ENCODE data around the gene BUB1B. TPM values are rescaled to one million over a fixed set of nuclear protein-coding genes. Genes with fewer than 3 reads are reported as not detected.
"Not testable (repeated sequence)": the region's sequence is repeated elsewhere in the genome, so short reads cannot be mapped to it uniquely, and the experiment has no call there.

Gene BUB1B, protein sequence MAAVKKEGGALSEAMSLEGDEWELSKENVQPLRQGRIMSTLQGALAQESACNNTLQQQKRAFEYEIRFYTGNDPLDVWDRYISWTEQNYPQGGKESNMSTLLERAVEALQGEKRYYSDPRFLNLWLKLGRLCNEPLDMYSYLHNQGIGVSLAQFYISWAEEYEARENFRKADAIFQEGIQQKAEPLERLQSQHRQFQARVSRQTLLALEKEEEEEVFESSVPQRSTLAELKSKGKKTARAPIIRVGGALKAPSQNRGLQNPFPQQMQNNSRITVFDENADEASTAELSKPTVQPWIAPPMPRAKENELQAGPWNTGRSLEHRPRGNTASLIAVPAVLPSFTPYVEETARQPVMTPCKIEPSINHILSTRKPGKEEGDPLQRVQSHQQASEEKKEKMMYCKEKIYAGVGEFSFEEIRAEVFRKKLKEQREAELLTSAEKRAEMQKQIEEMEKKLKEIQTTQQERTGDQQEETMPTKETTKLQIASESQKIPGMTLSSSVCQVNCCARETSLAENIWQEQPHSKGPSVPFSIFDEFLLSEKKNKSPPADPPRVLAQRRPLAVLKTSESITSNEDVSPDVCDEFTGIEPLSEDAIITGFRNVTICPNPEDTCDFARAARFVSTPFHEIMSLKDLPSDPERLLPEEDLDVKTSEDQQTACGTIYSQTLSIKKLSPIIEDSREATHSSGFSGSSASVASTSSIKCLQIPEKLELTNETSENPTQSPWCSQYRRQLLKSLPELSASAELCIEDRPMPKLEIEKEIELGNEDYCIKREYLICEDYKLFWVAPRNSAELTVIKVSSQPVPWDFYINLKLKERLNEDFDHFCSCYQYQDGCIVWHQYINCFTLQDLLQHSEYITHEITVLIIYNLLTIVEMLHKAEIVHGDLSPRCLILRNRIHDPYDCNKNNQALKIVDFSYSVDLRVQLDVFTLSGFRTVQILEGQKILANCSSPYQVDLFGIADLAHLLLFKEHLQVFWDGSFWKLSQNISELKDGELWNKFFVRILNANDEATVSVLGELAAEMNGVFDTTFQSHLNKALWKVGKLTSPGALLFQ
- polyA plus RNA-seq (2012; ENCODE audit: low read depth, missing spikeins) = 35.6 TPM

DNA sequence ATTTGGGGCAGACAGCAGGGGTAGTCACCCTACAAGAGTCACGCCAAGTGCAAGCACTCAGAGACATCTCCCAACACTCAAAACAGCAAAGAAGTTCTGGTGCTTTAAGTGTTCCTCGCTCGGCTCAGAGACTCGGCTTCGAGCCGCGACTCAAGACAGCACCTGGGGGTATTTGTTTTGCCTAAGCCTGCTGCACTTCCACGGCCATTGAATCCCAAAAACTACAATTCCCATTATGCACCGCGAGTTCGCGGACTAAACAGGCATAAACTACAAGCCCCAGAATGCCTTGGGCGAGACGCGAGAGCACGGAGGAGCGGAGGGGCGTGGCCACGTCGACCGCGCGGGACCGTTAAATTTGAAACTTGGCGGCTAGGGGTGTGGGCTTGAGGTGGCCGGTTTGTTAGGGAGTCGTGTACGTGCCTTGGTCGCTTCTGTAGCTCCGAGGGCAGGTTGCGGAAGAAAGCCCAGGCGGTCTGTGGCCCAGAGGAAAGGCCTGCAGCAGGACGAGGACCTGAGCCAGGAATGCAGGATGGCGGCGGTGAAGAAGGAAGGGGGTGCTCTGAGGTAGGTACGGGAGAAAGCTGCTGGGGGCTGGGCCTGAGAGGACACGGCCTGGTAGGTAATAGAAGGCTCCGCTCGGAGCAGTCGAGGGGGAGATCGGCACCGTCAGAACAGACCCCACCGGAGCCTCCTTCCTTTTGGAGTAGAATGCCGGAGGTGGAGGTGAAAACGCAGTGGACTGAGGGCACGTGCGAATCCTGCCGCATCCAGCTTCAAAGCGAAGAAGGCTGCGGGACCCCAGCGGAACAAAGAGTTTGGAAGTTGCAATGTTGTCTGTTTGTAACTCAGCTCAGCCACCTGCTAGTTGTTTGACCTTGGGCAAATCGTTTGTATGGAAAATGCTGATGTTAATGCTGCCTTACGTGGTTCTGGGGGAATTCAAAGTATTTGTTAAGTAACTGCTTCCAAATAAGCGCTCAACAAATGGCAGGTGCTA, at the start of gene BUB1B:
Gene BUB1B, plus strand, starts transcription at position 381 of the 1,000 bp plus-strand sequence. Its CDS starts 152 bp downstream, at position 533.
- DNase-seq (ENCODE audit: insufficient read length, low spot score) = peak; percentile 84
- TF ChIP-seq POLR2AphosphoS5 (IDR thresholded peaks at IDR 0.05; ENCODE audit: low read depth, low read length) (peak; percentile 83), PAX5 (IDR thresholded peaks at IDR 0.05; ENCODE audit: insufficient read depth, low read length, severe bottlenecking) (no peak), POU2F2 (IDR thresholded peaks at IDR 0.05; ENCODE audit: low read depth, low read length) (peak; percentile 85), TAF1 (IDR thresholded peaks at IDR 0.05; ENCODE audit: low read depth, low read length) (peak; percentile 51; the same call in 1 of the 2 replicates), SPI1 (IDR thresholded peaks at IDR 0.05; ENCODE audit: low read depth, low read length) (no peak), POLR2A (IDR thresholded peaks at IDR 0.05; ENCODE audit: low read depth, low read length) (peak; percentile 73)
- FAIRE-seq = peak; percentile 99

DNA sequence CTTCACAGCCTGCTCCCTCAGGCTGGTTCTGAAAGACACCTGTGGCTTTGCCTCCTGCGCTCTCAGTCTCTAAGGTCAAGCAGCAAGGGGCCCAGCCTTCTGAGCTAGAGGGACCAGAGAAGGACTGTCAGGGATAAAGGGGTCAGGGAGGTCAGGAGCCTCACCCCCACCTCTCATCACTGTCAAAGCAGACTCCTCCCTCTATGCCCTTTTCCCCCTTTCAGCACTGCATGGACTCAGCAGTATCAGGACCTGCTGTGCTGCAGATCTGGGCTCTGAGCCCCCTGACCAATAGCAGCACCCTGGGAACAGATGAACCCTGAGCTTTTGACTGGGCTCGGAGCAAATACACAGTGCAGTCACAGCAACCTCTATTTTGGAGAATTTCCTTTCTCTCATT, 49.0 kb upstream of the BUB1B start:
- no peak for DNase-seq (ENCODE audit: insufficient read length, low spot score)
- no peak for FAIRE-seq
- TF ChIP-seq POU2F2 (IDR thresholded peaks at IDR 0.05; ENCODE audit: low read depth, low read length) = no peak
- no peak for TF ChIP-seq POLR2A (IDR thresholded peaks at IDR 0.05; ENCODE audit: low read depth, low read length)
- TF ChIP-seq SPI1 (IDR thresholded peaks at IDR 0.05; ENCODE audit: low read depth, low read length) = no peak
- TF ChIP-seq POLR2AphosphoS5 (IDR thresholded peaks at IDR 0.05; ENCODE audit: low read depth, low read length) = no peak

DNA sequence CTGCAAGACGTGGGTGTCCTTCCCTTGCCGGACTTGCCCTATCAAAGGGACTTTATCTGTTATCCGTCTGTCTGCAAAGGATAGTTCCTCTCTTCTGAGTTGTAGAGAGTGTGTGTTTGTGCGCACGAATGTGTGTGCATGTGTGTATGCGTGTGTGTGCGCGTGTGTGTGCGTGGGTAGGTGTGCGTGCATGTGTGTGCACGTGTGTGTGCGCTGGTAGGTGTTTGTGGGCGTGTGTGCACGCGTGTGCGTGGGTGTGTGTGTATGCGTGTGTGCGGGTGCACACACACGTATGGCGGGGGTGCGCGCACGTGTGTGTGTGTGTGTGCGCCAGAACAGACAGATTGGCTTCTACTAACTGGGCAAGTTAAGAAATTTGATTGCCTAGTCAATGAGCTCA, 48.1 kb upstream of the BUB1B start:
- TF ChIP-seq TAF1 (IDR thresholded peaks at IDR 0.05; ENCODE audit: low read depth, low read length) (no peak), POU2F2 (IDR thresholded peaks at IDR 0.05; ENCODE audit: low read depth, low read length) (no peak), PAX5 (IDR thresholded peaks at IDR 0.05; ENCODE audit: insufficient read depth, low read length, severe bottlenecking) (no peak), SPI1 (IDR thresholded peaks at IDR 0.05; ENCODE audit: low read depth, low read length) (no peak), POLR2AphosphoS5 (IDR thresholded peaks at IDR 0.05; ENCODE audit: low read depth, low read length) (no peak), POLR2A (IDR thresholded peaks at IDR 0.05; ENCODE audit: low read depth, low read length) (no peak)
- DNase-seq (ENCODE audit: insufficient read length, low spot score) = no peak
- peak; percentile 35 for FAIRE-seq

DNA sequence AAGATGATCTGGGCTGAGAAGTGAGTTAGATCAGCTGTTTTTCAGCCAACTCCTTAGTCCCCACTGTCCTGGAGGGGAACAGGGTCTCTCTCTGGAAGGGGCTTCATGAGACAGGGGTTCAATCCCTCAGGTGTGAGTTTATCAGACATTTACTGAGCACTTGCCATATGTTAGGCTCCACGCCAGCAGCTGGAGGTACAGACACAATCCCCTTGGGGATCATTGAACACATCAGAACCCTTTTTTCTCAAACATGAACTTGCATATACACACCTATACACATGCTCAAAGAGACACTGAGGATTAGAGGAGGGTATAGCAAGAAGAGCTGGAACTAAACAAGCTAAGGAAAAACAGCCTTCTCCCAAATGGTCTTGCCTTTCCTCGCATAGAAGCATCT, 46.7 kb upstream of the BUB1B start:
- FAIRE-seq = no peak
- no peak for TF ChIP-seq POU2F2 (IDR thresholded peaks at IDR 0.05; ENCODE audit: low read depth, low read length)
- TF ChIP-seq TAF1 (IDR thresholded peaks at IDR 0.05; ENCODE audit: low read depth, low read length) = no peak
- no peak for TF ChIP-seq SPI1 (IDR thresholded peaks at IDR 0.05; ENCODE audit: low read depth, low read length)
- TF ChIP-seq PAX5 (IDR thresholded peaks at IDR 0.05; ENCODE audit: insufficient read depth, low read length, severe bottlenecking) = no peak
- TF ChIP-seq POLR2A (IDR thresholded peaks at IDR 0.05; ENCODE audit: low read depth, low read length) = no peak
- no peak for TF ChIP-seq POLR2AphosphoS5 (IDR thresholded peaks at IDR 0.05; ENCODE audit: low read depth, low read length)
- no peak for DNase-seq (ENCODE audit: insufficient read length, low spot score)

DNA sequence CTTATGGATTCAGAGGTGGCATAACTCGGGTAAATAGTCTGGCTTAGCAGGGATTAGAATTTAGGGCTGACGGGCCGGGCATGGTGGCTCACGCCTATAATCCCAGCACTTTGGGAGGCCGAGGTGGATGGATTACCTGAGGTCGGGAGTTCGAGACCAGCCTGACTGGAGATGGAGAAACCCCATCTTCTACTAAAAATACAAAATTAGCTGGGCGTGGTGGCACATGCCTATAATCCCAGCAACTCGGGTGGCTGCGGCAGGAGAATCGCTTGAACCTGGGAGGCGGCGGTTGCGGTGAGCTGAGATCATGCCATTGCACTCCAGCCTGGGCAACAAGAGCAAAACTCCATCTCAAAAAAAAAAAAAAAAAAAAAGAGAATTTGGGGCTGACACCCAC, 45.8 kb upstream of the BUB1B start:
- not testable (repeated sequence) for FAIRE-seq; DNase-seq (ENCODE audit: insufficient read length, low spot score)

DNA sequence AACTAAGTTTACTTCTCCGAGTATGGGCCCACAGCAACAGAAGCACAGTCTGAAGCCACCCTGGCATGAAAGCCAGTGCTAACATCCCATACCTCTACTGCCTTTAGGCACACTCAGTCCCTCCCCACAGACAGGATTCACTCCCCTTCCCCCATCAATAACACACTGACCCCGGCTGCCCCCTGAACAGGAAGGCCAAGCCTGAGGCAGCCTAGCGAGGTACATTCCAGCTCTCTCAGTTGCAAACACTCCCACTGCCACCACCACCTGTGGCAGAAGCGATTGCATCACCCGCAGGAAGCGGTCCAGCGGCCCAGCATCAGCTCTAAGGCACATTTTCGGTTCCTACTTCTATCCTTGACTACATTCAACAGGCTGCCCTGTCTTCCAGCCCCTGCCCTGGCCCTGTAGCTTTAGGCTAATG, 45.2 kb upstream of the BUB1B start:
- TF ChIP-seq SPI1 (IDR thresholded peaks at IDR 0.05; ENCODE audit: low read depth, low read length) = peak; percentile 89
- peak; percentile 82 for TF ChIP-seq PAX5 (IDR thresholded peaks at IDR 0.05; ENCODE audit: insufficient read depth, low read length, severe bottlenecking)
- TF ChIP-seq POU2F2 (IDR thresholded peaks at IDR 0.05; ENCODE audit: low read depth, low read length) = no peak
- TF ChIP-seq POLR2A (IDR thresholded peaks at IDR 0.05; ENCODE audit: low read depth, low read length) = no peak
- no peak for TF ChIP-seq POLR2AphosphoS5 (IDR thresholded peaks at IDR 0.05; ENCODE audit: low read depth, low read length)
- no peak for TF ChIP-seq TAF1 (IDR thresholded peaks at IDR 0.05; ENCODE audit: low read depth, low read length)
- FAIRE-seq = peak; percentile 99
- DNase-seq (ENCODE audit: insufficient read length, low spot score) = peak; percentile 56

DNA sequence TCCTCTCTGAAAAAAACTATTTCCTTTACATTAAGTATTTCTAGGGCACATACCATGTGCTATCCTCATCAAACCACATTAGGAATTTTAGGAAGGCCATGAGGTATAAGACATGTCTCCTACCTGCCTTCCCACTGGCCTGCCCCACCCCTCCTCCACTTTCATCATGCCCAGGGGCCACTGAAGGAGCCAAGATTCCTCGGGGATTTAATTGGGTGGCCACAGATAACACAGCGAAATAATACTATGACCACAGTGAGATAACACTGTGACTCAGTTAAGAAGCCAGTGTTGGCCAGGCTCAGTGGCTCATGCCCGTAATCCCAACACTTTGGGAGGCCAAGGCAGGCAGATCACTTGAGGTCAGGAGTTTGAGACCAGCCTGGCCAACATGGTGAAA, 42.4 kb upstream of the BUB1B start:
- FAIRE-seq = no peak
- TF ChIP-seq PAX5 (IDR thresholded peaks at IDR 0.05; ENCODE audit: insufficient read depth, low read length, severe bottlenecking) = no peak
- TF ChIP-seq POU2F2 (IDR thresholded peaks at IDR 0.05; ENCODE audit: low read depth, low read length) = no peak
- TF ChIP-seq POLR2AphosphoS5 (IDR thresholded peaks at IDR 0.05; ENCODE audit: low read depth, low read length) = no peak
- no peak for TF ChIP-seq SPI1 (IDR thresholded peaks at IDR 0.05; ENCODE audit: low read depth, low read length)

DNA sequence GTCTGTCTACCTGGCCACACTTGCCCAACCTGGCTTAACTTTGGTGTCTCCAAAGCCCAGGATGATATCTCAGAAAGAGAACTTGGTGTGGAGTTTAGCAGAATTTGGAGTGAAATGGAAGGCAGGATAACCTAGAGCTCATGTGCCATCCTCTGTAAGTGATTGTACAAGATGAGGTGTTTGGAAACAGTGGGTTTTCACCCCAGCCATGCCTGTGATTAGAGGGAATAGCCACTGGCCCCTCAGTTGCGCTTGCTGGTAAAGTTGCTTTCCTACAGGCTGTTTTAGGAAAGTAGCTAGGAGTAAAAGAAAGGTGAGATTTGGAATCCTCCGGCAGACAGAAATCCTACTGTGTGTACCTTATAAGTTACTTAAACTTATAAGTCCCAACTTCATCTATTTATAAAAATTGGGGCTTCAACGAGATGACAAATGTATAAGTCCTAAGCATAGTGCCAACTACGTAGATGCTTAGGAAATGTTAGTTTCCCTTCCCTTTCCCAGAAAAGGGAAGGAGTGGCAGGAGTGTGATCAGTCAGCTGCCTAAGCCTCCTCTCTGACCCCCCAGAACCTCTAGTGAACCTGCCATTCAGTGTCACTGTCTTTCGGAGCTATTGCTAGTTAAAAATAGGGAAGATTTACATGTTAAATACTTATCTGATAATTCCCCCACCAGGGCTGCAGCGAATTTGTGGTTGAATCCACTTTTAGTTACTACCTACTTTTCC, 38.8 kb upstream of the BUB1B start:
- DNase-seq (ENCODE audit: insufficient read length, low spot score) (no peak), FAIRE-seq (no peak)

More for the DNA sequence above, 42.4 kb upstream of the BUB1B start:
- DNase-seq (ENCODE audit: insufficient read length, low spot score) = no peak

DNA sequence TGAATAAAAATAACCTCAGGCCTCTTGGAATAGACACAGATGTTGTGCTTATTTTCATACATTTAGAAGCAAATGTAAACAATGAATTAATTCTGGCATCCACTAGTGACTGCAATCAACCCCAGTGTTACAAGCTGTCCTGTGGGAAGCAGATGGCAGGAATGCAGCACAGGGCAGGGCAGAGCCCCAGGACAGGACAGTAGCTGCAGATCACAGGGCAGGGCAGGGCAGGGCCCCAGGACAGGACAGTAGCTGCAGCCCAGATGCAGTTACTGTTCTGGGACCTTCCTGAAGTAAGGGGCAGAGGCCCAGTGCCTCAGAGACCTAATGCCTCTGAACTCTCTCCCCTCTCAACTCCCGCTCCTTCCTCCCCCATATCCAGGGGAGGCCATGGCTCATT, 37.9 kb upstream of the BUB1B start:
- not testable (repeated sequence) for DNase-seq (ENCODE audit: insufficient read length, low spot score); FAIRE-seq

More for the DNA sequence above, 38.8 kb upstream of the BUB1B start:
- TF ChIP-seq POLR2A (IDR thresholded peaks at IDR 0.05; ENCODE audit: low read depth, low read length) (no peak), POU2F2 (IDR thresholded peaks at IDR 0.05; ENCODE audit: low read depth, low read length) (no peak), SPI1 (IDR thresholded peaks at IDR 0.05; ENCODE audit: low read depth, low read length) (no peak), TAF1 (IDR thresholded peaks at IDR 0.05; ENCODE audit: low read depth, low read length) (no peak), POLR2AphosphoS5 (IDR thresholded peaks at IDR 0.05; ENCODE audit: low read depth, low read length) (no peak), PAX5 (IDR thresholded peaks at IDR 0.05; ENCODE audit: insufficient read depth, low read length, severe bottlenecking) (no peak)

DNA sequence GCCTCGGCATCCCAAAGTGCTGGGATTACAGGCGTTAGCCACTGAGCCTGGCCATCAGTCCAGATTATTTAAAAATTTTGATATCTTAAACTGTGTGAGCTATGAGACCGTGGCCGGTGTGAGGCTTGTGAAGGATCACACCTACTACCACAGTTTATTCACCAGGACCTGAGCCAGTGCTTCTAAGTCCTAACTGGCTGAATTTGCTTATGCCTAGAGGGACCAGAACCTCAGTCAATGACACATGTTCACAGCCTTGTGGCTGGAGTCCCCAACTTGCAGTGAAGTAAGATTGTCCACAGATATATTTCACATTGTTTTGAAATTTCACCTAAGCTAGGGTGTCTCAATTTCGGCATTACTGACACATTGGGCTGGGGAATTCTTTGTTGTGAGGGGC, 37.0 kb upstream of the BUB1B start:
- not testable (repeated sequence) for DNase-seq (ENCODE audit: insufficient read length, low spot score); FAIRE-seq

DNA sequence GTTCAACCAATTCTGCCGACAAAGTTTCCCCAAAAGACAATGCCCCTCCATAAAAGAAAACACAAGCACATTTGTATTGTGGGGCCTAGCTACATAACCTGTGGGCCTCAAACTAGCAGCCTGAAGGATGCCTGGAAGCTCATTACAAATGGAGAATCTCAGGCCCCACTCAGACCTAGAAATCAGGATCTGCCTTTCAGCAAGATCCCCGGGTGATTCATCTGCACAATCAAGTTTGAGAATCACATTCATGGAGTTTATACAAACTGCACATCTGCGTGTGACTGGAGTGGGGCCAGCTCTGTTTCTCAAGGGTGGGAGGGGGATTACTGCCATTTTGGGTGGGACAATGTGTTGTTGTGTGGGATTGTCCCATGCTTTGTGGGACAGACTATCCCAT, 36.5 kb upstream of the BUB1B start:
- not testable (repeated sequence) for FAIRE-seq; DNase-seq (ENCODE audit: insufficient read length, low spot score)

DNA sequence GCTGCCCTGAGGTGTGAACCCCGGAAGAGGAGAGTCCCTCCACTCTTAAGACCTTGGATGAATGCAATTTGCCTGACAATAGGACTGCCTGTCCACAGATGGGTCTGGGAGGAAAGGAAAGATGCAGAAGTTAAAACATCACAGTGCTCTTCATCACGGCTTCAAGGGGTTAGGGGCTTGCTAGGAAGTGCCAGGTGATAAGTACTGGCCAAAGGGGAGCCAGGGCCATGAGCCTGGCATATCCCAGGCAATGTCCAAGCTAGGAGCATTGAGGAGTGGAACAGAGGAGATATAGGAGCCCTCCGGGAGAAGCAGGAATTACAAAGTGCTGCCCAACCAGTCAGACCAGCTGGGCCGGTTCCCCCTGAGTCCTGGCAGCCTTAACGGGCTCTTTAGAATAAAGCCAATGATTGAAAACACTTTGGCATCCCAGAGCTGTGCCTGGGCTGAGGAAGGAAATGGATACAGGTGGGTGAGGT, 36.0 kb upstream of the BUB1B start:
- peak; percentile 60 for FAIRE-seq
- not testable (repeated sequence) for DNase-seq (ENCODE audit: insufficient read length, low spot score)

All from GM12891 (cell line).